ENCODE data around the gene MED22.
A peak's percentile ranks its signal among the peaks of the same experiment; 100 is the strongest.
"Not testable (repeated sequence)": the region's sequence is repeated elsewhere in the genome, so short reads cannot be mapped to it uniquely, and the experiment has no call there.

The MED22 gene

DNA sequence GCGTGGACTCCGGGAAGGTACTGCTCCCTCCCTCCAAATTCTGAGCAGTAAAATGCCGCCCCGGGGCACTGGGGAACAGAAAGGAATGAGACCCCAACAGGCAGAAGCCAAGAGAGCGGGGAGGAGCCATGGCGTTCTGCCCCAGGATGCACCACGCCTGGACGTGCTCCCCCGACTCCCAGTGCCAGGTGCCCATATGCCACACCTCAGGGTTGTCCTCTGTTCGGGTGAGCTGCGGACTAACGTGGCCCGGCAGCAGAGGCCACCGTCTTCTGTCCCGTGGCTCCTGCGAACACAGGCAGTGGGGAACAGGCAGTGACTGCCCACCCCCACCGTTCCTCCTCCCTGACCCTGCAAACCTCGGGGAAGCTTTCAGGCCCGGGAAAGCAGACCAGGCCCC lies 16.7 kb downstream of the MED22 start:
- TF ChIP-seq, protein P1, sequence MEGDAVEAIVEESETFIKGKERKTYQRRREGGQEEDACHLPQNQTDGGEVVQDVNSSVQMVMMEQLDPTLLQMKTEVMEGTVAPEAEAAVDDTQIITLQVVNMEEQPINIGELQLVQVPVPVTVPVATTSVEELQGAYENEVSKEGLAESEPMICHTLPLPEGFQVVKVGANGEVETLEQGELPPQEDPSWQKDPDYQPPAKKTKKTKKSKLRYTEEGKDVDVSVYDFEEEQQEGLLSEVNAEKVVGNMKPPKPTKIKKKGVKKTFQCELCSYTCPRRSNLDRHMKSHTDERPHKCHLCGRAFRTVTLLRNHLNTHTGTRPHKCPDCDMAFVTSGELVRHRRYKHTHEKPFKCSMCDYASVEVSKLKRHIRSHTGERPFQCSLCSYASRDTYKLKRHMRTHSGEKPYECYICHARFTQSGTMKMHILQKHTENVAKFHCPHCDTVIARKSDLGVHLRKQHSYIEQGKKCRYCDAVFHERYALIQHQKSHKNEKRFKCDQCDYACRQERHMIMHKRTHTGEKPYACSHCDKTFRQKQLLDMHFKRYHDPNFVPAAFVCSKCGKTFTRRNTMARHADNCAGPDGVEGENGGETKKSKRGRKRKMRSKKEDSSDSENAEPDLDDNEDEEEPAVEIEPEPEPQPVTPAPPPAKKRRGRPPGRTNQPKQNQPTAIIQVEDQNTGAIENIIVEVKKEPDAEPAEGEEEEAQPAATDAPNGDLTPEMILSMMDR (conservative IDR thresholded peaks at IDR 0.05; ENCODE audit: low read length): no peak
- no peak for DNase-seq (ENCODE audit: low read depth)
- no peak overlapping the region for H3K4me3 ChIP-seq (ENCODE audit: low read length)

DNA sequence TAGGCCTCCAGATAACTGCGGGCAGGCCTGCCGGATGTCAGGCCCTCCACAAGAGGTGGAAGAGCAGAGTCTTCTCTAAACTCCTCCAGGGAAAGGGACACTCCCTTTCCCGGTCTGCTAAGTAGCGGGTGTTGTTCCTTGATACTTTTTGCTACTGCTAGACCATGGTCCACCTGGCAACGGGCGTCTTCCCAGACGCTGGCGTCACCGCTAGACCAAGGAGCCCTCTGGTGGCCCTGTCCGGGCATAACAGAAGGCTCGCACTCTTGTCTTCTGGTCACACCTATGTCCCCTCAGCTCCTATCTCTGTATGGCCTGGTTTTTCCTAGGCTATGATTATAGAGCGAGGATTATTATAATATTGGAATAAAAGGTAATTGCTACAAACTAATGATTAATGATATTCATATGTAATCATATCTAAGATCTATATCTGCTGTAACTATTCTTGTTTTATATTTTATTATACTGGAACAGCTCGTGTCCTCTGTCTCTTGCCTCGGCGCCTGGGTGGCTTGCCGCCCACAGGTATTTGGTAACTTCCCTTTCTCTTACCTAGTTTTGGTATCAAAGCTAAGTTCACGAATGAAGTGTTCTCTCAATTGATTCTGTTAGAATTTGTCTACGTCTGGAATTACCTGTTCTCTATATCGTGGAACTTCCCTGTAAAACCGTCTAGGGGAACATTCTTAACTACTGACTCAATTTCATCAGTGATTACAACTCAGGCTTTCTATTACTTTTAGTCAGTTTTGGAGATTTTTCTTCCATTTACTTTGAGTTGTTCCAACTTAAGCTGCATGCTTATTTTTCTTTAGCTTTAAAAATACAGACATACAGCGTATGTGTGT lies 18.4 kb downstream of the MED22 start:
- TF ChIP-seq, protein P1 (conservative IDR thresholded peaks at IDR 0.05; ENCODE audit: low read length): peak; percentile 51
- DNase-seq (ENCODE audit: low read depth); H3K4me3 ChIP-seq (ENCODE audit: low read length): not testable (repeated sequence)

DNA sequence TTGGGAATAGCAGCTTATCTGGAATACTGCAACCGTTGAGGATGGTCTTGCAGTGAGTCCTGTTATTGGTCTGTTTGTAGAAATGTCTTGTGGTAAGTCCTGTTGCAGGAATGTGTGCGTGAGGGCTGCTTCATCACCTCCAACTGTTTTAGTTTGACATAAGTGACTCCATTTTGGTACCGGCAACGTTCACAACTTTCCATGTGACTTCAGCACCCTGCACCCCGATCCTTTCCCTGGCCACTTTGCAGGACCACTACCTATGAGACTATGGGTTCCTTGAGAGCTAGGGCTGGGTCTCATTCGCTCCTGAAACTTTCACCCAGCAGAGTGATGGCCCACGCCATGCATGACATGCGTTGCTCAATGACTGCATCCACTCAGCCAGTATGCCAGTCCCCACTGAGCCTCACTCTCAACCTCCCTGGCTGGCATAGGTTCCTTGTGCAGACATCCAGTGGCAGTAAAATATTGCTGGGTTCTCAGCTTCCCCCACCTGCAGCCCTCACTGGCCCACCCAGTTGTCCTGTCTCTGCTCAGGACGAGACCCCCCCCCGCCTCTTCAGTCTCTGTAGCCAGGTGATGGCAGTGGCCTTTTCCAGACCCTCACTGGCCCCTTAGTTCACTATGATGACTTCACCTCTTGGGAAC lies 20.0 kb downstream of the MED22 start:
- H3K4me3 ChIP-seq (ENCODE audit: low read length): no peak overlapping the region
- no peak for DNase-seq (ENCODE audit: low read depth)
- TF ChIP-seq, protein P1 (conservative IDR thresholded peaks at IDR 0.05; ENCODE audit: low read length): no peak

DNA sequence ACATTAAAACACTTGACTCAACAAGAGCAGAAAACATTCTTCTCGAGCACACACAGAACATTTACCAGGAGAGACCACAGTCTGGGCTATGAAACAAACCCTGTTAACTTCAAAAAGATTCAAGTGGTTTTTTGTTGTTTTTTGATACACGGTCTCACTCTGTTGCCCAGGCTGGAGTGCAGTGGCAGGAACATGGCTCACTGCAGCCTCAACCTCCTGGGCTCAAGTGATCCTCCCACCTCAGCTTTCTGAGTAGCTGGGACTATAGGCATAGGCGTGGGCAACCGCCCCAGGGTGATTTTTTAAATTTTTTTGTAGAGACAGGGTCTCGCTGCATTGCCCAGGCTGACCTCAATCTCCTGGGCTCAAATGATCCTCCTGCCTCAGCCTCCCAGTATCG lies 20.9 kb downstream of the MED22 start:
- DNase-seq (ENCODE audit: low read depth); H3K4me3 ChIP-seq (ENCODE audit: low read length): not testable (repeated sequence)

DNA sequence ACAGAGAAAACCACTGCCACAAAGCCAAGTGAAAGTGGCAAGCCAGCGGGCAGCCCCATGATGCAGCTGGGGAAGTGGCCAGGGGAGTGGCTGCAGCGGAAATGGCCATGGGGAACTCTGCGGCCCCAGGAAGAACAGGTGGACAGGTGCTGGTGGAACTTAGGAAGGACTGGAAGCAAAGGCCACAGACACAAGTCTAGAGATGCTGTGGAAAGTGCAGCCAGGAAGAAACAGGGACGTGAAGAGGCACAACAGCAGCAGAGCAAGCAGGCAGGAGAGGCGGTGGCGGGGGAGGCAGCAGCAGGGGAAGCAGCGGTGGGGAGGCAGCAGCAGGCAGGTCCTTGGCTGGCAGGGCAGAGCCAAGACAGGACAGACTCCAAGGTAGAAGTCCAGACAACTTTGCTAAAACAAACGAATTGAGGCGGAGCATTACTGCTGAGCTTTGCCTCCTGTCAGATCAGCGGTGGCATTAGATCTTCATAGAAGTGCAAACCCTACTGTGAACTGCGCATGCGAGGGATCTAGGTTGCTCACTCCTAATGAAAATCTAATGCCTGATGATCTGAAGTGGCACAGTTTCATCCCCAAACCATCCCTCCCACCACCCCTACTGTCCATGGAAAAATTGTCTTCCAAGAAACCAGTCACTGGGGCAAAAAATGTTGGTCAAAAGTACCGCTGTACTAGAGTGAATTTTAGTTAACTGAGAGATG lies 23.8 kb downstream of the MED22 start:
- no peak overlapping the region for H3K4me3 ChIP-seq (ENCODE audit: low read length)
- TF ChIP-seq, protein P1 (conservative IDR thresholded peaks at IDR 0.05; ENCODE audit: low read length): no peak
- DNase-seq (ENCODE audit: low read depth): no peak

DNA sequence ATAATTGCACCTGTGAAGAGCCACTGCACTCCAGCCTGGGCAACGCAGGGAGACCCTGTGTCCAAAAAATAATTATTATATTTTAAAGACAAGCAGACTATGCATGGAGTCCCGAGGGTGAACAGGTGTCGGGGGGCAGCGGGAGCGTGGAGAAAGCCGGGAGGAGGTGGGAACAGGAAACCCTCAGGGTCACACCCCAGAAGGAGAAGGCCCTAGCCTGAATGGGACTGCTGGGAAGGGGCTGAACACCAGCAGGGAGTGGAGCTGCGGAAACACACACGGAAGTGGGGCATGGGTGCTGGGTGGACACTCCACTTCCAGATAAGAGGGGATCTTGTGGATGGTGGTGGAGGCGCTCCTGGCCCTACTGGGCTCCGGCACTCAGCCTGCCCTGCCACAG lies 24.7 kb downstream of the MED22 start:
- H3K4me3 ChIP-seq (ENCODE audit: low read length): no peak overlapping the region
- TF ChIP-seq, protein P1 (conservative IDR thresholded peaks at IDR 0.05; ENCODE audit: low read length): no peak
- DNase-seq (ENCODE audit: low read depth): no peak

DNA sequence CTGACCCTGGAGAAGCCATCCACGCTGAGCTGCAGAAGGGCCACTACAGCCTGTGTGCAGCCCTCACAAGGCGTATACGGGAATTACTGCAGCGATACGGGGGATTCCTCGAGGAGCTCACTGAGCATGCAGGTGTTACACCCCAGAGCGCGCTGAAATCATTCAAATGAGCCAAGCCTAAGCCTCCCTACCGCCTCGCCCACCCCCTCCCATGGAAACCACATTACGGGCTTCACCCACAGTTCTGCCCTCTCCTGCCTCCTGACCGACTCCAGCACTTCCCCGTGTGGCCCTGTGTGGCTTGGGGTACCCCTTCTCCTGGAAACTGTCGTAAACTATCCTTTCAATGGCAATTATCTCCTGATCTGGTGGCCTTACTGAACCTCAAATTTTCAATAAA lies 25.2 kb downstream of the MED22 start:
- DNase-seq (ENCODE audit: low read depth): no peak
- TF ChIP-seq, protein P1 (conservative IDR thresholded peaks at IDR 0.05; ENCODE audit: low read length): no peak

More for the DNA sequence above, 25.2 kb downstream of the MED22 start:
- H3K4me3 ChIP-seq (ENCODE audit: low read length): no peak overlapping the region
